ENCODE data around the gene NNAT. TPM values are rescaled to one million over a fixed set of nuclear protein-coding genes. Genes with fewer than 3 reads are reported as not detected.

NNAT gene
- total and polyA plus RNA-seq, 8 donors, result 2.8 to 65.2 (median 9.0) TPM

DNA sequence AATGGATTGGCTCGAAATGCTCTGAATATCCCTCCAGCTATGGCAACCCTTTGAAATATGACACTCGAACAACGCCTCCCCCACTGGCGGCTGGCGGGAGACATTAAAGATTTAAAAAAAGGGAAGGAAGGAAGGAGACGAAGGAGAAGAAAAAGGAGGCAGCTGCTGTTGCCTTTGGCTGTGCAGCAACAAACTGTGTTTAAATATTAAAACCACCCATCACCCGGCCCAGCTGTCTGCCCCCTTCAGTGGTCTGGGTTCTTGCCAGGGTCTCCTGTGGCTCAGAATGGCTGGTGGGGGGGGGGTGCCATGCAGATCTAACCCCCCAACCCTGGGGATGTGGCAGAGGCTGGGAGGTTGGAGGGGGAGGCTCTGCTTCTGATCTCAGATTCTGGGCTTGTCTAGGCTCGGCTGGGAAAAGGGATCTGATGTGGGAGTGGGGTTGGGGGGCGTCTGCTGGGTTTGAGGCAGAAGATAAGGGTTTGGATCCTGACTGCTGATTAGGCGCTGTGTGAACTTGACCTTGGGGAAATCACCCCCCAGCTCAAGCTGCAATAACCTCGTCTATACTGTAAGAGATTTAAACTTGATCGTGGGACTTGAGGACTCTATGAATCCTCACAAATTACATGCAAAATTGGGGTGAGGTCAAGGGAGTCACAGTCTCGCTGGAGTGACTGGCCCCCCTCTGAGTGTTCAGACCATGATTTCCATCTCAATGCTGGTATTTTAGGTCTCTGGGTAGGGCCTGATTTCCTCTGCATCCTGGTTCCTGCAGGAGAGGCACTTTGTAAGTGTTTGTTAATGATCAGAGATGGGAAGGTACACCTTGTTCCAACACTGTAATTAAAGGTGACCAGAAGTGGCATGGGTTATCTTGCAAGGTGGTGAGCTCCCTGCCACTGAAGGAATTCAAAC, 46.9 kb downstream of the NNAT start:
- intact Hi-C loops (cut with DNase I; ENCODE audit: low total_unique reads), result loop anchor here (10.0 kb wide), 1 partner anchor 427 kb away; no protein-coding TSS in a partner anchor
- peak in 1 of 2 donors; percentile 55 for DNase-seq
- H3K9me3 ChIP-seq, result no peaks in the 10 kb centered on the region
- TF ChIP-seq, protein P1, sequence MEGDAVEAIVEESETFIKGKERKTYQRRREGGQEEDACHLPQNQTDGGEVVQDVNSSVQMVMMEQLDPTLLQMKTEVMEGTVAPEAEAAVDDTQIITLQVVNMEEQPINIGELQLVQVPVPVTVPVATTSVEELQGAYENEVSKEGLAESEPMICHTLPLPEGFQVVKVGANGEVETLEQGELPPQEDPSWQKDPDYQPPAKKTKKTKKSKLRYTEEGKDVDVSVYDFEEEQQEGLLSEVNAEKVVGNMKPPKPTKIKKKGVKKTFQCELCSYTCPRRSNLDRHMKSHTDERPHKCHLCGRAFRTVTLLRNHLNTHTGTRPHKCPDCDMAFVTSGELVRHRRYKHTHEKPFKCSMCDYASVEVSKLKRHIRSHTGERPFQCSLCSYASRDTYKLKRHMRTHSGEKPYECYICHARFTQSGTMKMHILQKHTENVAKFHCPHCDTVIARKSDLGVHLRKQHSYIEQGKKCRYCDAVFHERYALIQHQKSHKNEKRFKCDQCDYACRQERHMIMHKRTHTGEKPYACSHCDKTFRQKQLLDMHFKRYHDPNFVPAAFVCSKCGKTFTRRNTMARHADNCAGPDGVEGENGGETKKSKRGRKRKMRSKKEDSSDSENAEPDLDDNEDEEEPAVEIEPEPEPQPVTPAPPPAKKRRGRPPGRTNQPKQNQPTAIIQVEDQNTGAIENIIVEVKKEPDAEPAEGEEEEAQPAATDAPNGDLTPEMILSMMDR (IDR thresholded peaks at IDR 0.05), result no peak
- TF ChIP-seq POLR2A (IDR thresholded peaks at IDR 0.05) (no peak), POLR2AphosphoS5 (IDR thresholded peaks at IDR 0.05) (no peak), EP300 (IDR thresholded peaks at IDR 0.05) (no peak)
- H3K27ac ChIP-seq, result no peak overlapping the region
- WGBS, 5 donors, result 4 to 7% (median 5%) methylated on average over 13 of the region's 13 CpGs
- H3K27me3 ChIP-seq, result peaks cover 0 to 83% (median 49%) of the 10 kb centered on the region in 3 donors
- no peaks in the 10 kb centered on the region for H3K36me3 ChIP-seq
- no peak overlapping the region for H3K4me3 ChIP-seq
- H3K4me1 ChIP-seq, result peaks cover 0 to 17% (median 13%) of the 10 kb centered on the region in 4 donors

DNA sequence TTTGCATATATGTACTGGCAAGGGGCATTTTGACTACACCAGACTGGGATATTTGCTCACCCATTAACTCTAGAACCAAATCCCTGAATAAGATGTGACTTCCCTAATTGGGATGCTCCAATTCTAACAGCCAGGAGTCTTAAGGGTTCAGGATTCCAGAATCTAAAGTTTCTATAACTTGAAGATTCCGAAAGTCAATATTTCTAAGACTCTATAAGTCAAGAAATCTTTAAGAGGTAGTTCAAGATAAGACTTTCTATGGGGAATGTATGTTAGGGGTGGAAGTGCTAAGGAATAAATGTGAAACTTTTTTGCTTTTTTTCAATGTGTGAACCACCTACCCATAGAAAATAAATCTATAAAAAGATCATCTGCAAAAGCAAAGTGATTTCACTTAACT, 49.4 kb downstream of the NNAT start:
- TF ChIP-seq, protein P1 (IDR thresholded peaks at IDR 0.05), result no peak
- TF ChIP-seq EP300 (IDR thresholded peaks at IDR 0.05) (no peak), POLR2AphosphoS5 (IDR thresholded peaks at IDR 0.05) (no peak), POLR2A (IDR thresholded peaks at IDR 0.05) (no peak)
- Histone ChIP-seq H3K9me3 (no peaks in the 10 kb centered on the region), H3K4me1 (peaks cover 0 to 9% (median 4%) of the 10 kb centered on the region in 4 donors), H3K27ac (no peak overlapping the region), H3K36me3 (no peaks in the 10 kb centered on the region), H3K27me3 (peaks cover 0 to 76% (median 30%) of the 10 kb centered on the region in 3 donors), H3K4me3 (no peak overlapping the region)
- intact Hi-C loops (cut with DNase I; ENCODE audit: low total_unique reads), result no loop called here
- no peak for DNase-seq
- 82 to 98% (median 84%) methylated on average over 1 of the region's 1 CpG for WGBS, 5 donors

DNA sequence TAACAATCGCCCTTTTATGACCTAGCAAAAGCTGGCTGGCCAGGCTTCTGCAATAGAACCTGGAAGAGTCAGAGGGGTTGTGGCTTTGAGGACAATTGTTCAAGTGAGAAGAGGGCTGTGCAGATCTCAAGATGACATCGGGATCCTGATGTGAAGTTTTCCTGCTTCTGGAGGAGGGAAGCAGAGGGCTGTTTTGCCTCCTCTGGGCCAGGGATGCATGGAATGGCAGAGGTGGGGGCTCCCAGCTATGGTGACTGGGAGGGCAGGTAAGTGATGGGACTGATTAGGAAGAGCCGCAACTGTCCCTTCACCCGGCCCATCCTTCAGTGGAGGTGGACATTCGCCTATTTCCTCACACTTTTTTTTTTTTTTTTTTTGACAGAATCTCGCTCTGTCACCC, 50.0 kb downstream of the NNAT start:
- H3K36me3 ChIP-seq, result no peaks in the 10 kb centered on the region
- TF ChIP-seq EP300 (IDR thresholded peaks at IDR 0.05), result no peak
- TF ChIP-seq POLR2AphosphoS5 (IDR thresholded peaks at IDR 0.05), result no peak
- no peak for TF ChIP-seq POLR2A (IDR thresholded peaks at IDR 0.05)
- TF ChIP-seq, protein P1 (IDR thresholded peaks at IDR 0.05), result no peak
- peaks cover 0 to 9% (median 4%) of the 10 kb centered on the region in 4 donors for H3K4me1 ChIP-seq
- H3K27ac ChIP-seq, result no peak overlapping the region
- intact Hi-C loops (cut with DNase I; ENCODE audit: low total_unique reads), result no loop called here
- H3K4me3 ChIP-seq, result no peak overlapping the region
- DNase-seq, result peak in 1 of 2 donors; percentile 5
- 73 to 85% (median 76%) methylated on average over 5 to 6 of the region's 6 CpGs for WGBS, 5 donors
- no peaks in the 10 kb centered on the region for H3K9me3 ChIP-seq
- peaks cover 0 to 70% (median 25%) of the 10 kb centered on the region in 3 donors for H3K27me3 ChIP-seq

Other genes starting within 250 kb of the NNAT start
- 10 to 100 TPM in 3 of 5 donors, 1 to 10 TPM in 2; 2.3 to 27.5 (median 15.2) TPM for gene MANBAL, start 231.6 kb upstream of the NNAT start, total RNA-seq
- gene MANBAL, start 231.6 kb upstream of the NNAT start, polyA plus RNA-seq, result 10 to 100 TPM; 43.5 to 57.7 (median 57.5) TPM
- gene SRC, start 175.1 kb upstream of the NNAT start, total RNA-seq, result 100 to 1,000 TPM in 1 of 5 donors, 10 to 100 TPM in 4; 31.6 to 471 (median 69.8) TPM
- 10 to 100 TPM; 40.7 to 47.4 (median 47.2) TPM for gene SRC, start 175.1 kb upstream of the NNAT start, polyA plus RNA-seq
- gene BLCAP, start 6.6 kb downstream of the NNAT start, total RNA-seq, result 10 to 100 TPM; 12.5 to 84.4 (median 56.5) TPM
- gene BLCAP, start 6.6 kb downstream of the NNAT start, polyA plus RNA-seq, result 10 to 100 TPM; 28.7 to 64.6 (median 33.0) TPM
- gene CTNNBL1, start 172.8 kb downstream of the NNAT start, total RNA-seq, result 10 to 100 TPM; 10.5 to 46.1 (median 22.7) TPM
- 100 to 1,000 TPM in 1 of 3 donors, 10 to 100 TPM in 2; 51.3 to 148 (median 71.2) TPM for gene CTNNBL1, start 172.8 kb downstream of the NNAT start, polyA plus RNA-seq

All from stomach (tissue), 9 donors.